HepG2 (cell line): ENCODE results near the gene IBTK. TPM values are rescaled to one million over a fixed set of nuclear protein-coding genes. Genes with fewer than 3 reads are reported as not detected.

ENCODE experiments used
- ARID2 ChIP-seq: sonication (generic); formaldehyde crosslinking; IDR thresholded peaks from 2 replicates; pipeline ENCODE4 v1.8.1; 2022; ENCODE audit warnings: mild to moderate bottlenecking, missing genetic modification reagents, borderline replicate concordance
- CREB1 ChIP-seq, 2 experiments: fragments of 450-650 bp in 1 of 2; IDR thresholded peaks; 2 replicates each; pipeline ENCODE4 v1.6.1; 2016 to 2017; ENCODE audit warnings: control low read depth in 1 of 2, mild to moderate bottlenecking in 1 of 2, missing compliant biosample characterization in 1 of 2, missing genetic modification characterization in 1 of 2
- GABPA ChIP-seq, 2 experiments: IDR thresholded peaks; 2 replicates each; pipeline ENCODE4 v1.6.1; 2011 to 2016; ENCODE audit warnings: low read depth in 2 of 2, low read length in 1 of 2, missing biosample characterization in 1 of 2, missing genetic modification characterization in 1 of 2
- HMGXB4 ChIP-seq, 2 experiments: sonication (generic) in 1 of 2; formaldehyde crosslinking in 1 of 2; IDR thresholded peaks; 2 replicates each; pipeline versions ENCODE4 v1.4.0 to v1.6.1; 2018 to 2020; ENCODE audit warnings: missing genetic modification reagents in 2 of 2, borderline replicate concordance in 1 of 2, low read depth in 1 of 2, mild to moderate bottlenecking in 1 of 2, missing biosample characterization in 1 of 2
- IRX3 ChIP-seq: sonication (generic); formaldehyde crosslinking; IDR thresholded peaks from 2 replicates; pipeline ENCODE4 v1.8.1; 2023; ENCODE audit warnings: mild to moderate bottlenecking, low read depth, missing genetic modification reagents, borderline replicate concordance
- MAFF ChIP-seq: IDR thresholded peaks from 2 replicates; pipeline ENCODE4 v1.6.1; 2011; ENCODE audit warnings: low read depth, low read length, improper control_type of control experiment
- MBD4 ChIP-seq: IDR thresholded peaks from 2 replicates; pipeline ENCODE4 v1.6.1; 2012; ENCODE audit warnings: low read length, inconsistent platforms, borderline replicate concordance
- MTA1 ChIP-seq: sonication (generic); formaldehyde crosslinking; IDR thresholded peaks from 2 replicates; pipeline ENCODE4 v1.4.0; 2020; ENCODE audit warnings: missing genetic modification reagents, mild to moderate bottlenecking, borderline replicate concordance
- PAF1 ChIP-seq: IDR thresholded peaks from 2 replicates; pipeline ENCODE4 v1.6.1; 2016; ENCODE audit warnings: missing genetic modification reagents, missing compliant biosample characterization
- PBX2 ChIP-seq: IDR thresholded peaks from 2 replicates; pipeline ENCODE4 v1.6.1; 2016; ENCODE audit warnings: control low read depth
- RAD21 ChIP-seq: fragments of 450-650 bp; formaldehyde crosslinking; IDR thresholded peaks from 2 replicates; pipeline ENCODE4 v1.5.0; 2020; ENCODE audit warnings: mild to moderate bottlenecking
- RARG ChIP-seq: sonication (generic); formaldehyde crosslinking; IDR thresholded peaks from 2 replicates; pipeline ENCODE4 v1.4.0; 2020; ENCODE audit warnings: low read depth, mild to moderate bottlenecking, missing genetic modification reagents
- SMYD3 ChIP-seq: sonication (generic); formaldehyde crosslinking; IDR thresholded peaks from 2 replicates; pipeline ENCODE4 v1.8.1; 2023; ENCODE audit warnings: mild to moderate bottlenecking, missing genetic modification reagents
- SOX5 ChIP-seq: IDR thresholded peaks from 2 replicates; pipeline ENCODE4 v1.6.1; 2016; ENCODE audit warnings: borderline replicate concordance
- SP4 ChIP-seq: sonication (generic); formaldehyde crosslinking; IDR thresholded peaks from 2 replicates; pipeline ENCODE4 v1.8.1; 2023; ENCODE audit warnings: mild to moderate bottlenecking, missing genetic modification reagents
- SPEN ChIP-seq: sonication (generic); formaldehyde crosslinking; IDR thresholded peaks from 2 replicates; pipeline ENCODE4 v1.5.1; 2020; ENCODE audit warnings: low read depth, mild to moderate bottlenecking, missing genetic modification reagents
- TFAP4 ChIP-seq: sonication (generic); IDR thresholded peaks from 2 replicates; pipeline ENCODE4 v1.6.1; 2016; ENCODE audit warnings: low read depth, borderline replicate concordance
- TOPORS ChIP-seq: sonication (generic); formaldehyde crosslinking; IDR thresholded peaks from 2 replicates; pipeline ENCODE4 v1.8.0; 2023; ENCODE audit warnings: mild to moderate bottlenecking, missing genetic modification reagents
- ZBTB21 ChIP-seq: sonication (generic); formaldehyde crosslinking; IDR thresholded peaks from 2 replicates; pipeline ENCODE4 v1.4.0; 2020; ENCODE audit warnings: missing genetic modification reagents
- ZMYM3 ChIP-seq: sonication (generic); formaldehyde crosslinking; IDR thresholded peaks from 2 replicates; pipeline ENCODE4 v1.5.1; 2020; ENCODE audit warnings: mild to moderate bottlenecking, missing genetic modification reagents
- ZNF12 ChIP-seq: sonication (generic); formaldehyde crosslinking; IDR thresholded peaks from 2 replicates; pipeline ENCODE4 v1.5.0; 2020; ENCODE audit warnings: missing genetic modification reagents
- ZNF20 ChIP-seq: sonication (generic); formaldehyde crosslinking; IDR thresholded peaks from 2 replicates; pipeline ENCODE4 v1.4.0; 2020; ENCODE audit warnings: mild to moderate bottlenecking, moderate library complexity, missing genetic modification reagents
- ZNF329 ChIP-seq: sonication (generic); formaldehyde crosslinking; IDR thresholded peaks from 2 replicates; pipeline ENCODE4 v1.9.0; 2021; ENCODE audit warnings: low read depth, mild to moderate bottlenecking, missing genetic modification reagents
- ZNF878 ChIP-seq: sonication (generic); formaldehyde crosslinking; IDR thresholded peaks from 2 replicates; pipeline ENCODE4 v1.8.1; 2023; ENCODE audit warnings: mild to moderate bottlenecking, missing genetic modification reagents, moderate library complexity
- polyA plus RNA-seq, 8 experiments: library from polyadenylated mRNA; depleted of rRNA in 3 of 8; stranded (reverse) in 7 of 8; unstranded in 1 of 8; fragments of >200 nt; fragmentation: Illumina TruSeq in 4 of 8; extraction: Trizol in 4 of 8; gene quantifications; 2 replicates each; pipeline versions ENCODE4 v1.2.1 to v1.2.3, GENCODE V29; 2011 to 2016; ENCODE audit warnings: low read depth in 4 of 8, missing spikeins in 1 of 8, mixed read lengths in 1 of 8; ENCODE audit not compliant: insufficient read depth in 1 of 8
- total RNA-seq, 5 experiments: library from RNA; depleted of rRNA; stranded (reverse); fragments of >200 nt; fragmentation: Illumina TruSeq; extraction: Trizol; gene quantifications; 2 replicates each; pipeline ENCODE4 v1.2.3, GENCODE V29; 2016; ENCODE audit warnings: low read depth in 1 of 5

Gene IBTK
- total and polyA plus RNA-seq, 2 of the 13 experiments (the other 11 are each of a cell fraction or from before 2014, with no cell fraction given): 23.8 to 60.0 TPM

- TF ChIP-seq HMGXB4 (CRISPR knock-in tag; IDR thresholded peaks at IDR 0.05; ENCODE audit: borderline replicate concordance in 1 of 2, low read depth in 1 of 2) (peak in 1 of 2 experiments; percentile 67; a peak in 2 of 4 replicates), ZNF878 (CRISPR knock-in tag) (0 out of 2 replicates have a peak, but pooled peaks have one; percentile 21), SMYD3 (peak; percentile 85; the same call in 1 of the 2 replicates), TFAP4 (no peak; the same call in 1 of the 2 replicates), ZNF20 (0 out of 2 replicates have a peak, but pooled peaks have one; percentile 92), IRX3 (0 out of 2 replicates have a peak, but pooled peaks have one; percentile 51), CREB1 (IDR thresholded peaks at IDR 0.05) (peak; percentile 38; the same call in 1 of the 2 replicates), CREB1 (CRISPR knock-in tag; IDR thresholded peaks at IDR 0.05) (peak; percentile 85), ZBTB21 (CRISPR knock-in tag) (no peak), SP4 (CRISPR knock-in tag) (peak; percentile 75), GABPA (IDR thresholded peaks at IDR 0.05; ENCODE audit: low read depth, low read length) (no peak), GABPA (CRISPR knock-in tag; IDR thresholded peaks at IDR 0.05; ENCODE audit: low read depth) (peak; percentile 73), RAD21 (CRISPR knock-in tag) (peak; percentile 26), ZNF12 (CRISPR knock-in tag) (no peak), ARID2 (CRISPR knock-in tag) (peak; percentile 82; the same call in 1 of the 2 replicates), TOPORS (CRISPR knock-in tag) (peak; percentile 36; the same call in 1 of the 2 replicates), SPEN (CRISPR knock-in tag) (peak; percentile 81), SOX5 (CRISPR knock-in tag) (peak; percentile 39; the same call in 1 of the 2 replicates), ZMYM3 (CRISPR knock-in tag) (no peak), MAFF (0 out of 2 replicates have a peak, but pooled peaks have one; percentile 32), MBD4 (no peak), PBX2 (CRISPR knock-in tag) (0 out of 2 replicates have a peak, but pooled peaks have one; percentile 17), ZNF329 (CRISPR knock-in tag) (0 out of 2 replicates have a peak, but pooled peaks have one; percentile 55), MTA1 (0 out of 2 replicates have a peak, but pooled peaks have one; percentile 33), RARG (CRISPR knock-in tag) (no peak), PAF1 (CRISPR knock-in tag) (no peak)
Measured at GRCh38 chr6:82247505-82248272, at the start of gene IBTK (continued).
